ENCODE data around the gene ELOVL6. TPM values are rescaled to one million over a fixed set of nuclear protein-coding genes. Genes with fewer than 3 reads are reported as not detected.
"Not testable (repeated sequence)": the region's sequence is repeated elsewhere in the genome, so short reads cannot be mapped to it uniquely, and the experiment has no call there.

Gene ELOVL6
- total RNA-seq, 1 donor from 2014 or later = 3.6 TPM

GRCh38 chr4:110231869-110232268 lies 33.5 kb upstream of the ELOVL6 start:
- Histone ChIP-seq H3K4me3 (no peak overlapping the region), H3K27me3 (ENCODE audit: low read depth) (no peaks in the 10 kb centered on the region), H3K4me1 (no peaks in the 10 kb centered on the region), H3K27ac (no peak overlapping the region), H3K36me3 (no peaks in the 10 kb centered on the region), H3K9me3 (no peaks in the 10 kb centered on the region)
- DNase-seq (no peak), ATAC-seq (no peak)
- TF ChIP-seq, protein P1, sequence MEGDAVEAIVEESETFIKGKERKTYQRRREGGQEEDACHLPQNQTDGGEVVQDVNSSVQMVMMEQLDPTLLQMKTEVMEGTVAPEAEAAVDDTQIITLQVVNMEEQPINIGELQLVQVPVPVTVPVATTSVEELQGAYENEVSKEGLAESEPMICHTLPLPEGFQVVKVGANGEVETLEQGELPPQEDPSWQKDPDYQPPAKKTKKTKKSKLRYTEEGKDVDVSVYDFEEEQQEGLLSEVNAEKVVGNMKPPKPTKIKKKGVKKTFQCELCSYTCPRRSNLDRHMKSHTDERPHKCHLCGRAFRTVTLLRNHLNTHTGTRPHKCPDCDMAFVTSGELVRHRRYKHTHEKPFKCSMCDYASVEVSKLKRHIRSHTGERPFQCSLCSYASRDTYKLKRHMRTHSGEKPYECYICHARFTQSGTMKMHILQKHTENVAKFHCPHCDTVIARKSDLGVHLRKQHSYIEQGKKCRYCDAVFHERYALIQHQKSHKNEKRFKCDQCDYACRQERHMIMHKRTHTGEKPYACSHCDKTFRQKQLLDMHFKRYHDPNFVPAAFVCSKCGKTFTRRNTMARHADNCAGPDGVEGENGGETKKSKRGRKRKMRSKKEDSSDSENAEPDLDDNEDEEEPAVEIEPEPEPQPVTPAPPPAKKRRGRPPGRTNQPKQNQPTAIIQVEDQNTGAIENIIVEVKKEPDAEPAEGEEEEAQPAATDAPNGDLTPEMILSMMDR (IDR thresholded peaks at IDR 0.05) = no peak
- intact Hi-C loops (cut with DNase I) = no loop called here

DNA sequence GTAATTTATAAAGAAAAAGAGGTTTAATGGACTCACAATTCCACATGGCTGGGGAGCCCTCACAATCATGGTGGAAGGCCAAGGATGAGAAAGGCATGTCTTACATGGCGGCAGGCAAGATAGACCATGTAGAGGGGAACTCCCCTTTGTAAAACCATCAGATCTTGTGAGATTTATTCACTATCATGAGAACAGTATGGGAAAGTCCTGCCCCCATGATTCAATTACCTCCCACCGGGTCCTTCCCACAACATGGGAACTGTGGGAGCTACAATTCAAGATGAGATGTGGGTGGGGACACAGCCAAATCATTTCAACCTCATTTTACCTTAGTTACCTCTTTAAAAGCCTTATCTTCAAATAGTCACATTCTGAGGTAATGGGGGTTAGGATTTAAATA lies 30.9 kb upstream of the ELOVL6 start:
- intact Hi-C loops (cut with DNase I) = no loop called here
- DNase-seq = no peak
- Histone ChIP-seq H3K36me3 (no peaks in the 10 kb centered on the region), H3K4me1 (no peaks in the 10 kb centered on the region), H3K4me3 (no peak overlapping the region), H3K27ac (no peak overlapping the region), H3K9me3 (no peaks in the 10 kb centered on the region), H3K27me3 (ENCODE audit: low read depth) (no peaks in the 10 kb centered on the region)
- TF ChIP-seq, protein P1 (IDR thresholded peaks at IDR 0.05) = no peak
- no peak for ATAC-seq

DNA sequence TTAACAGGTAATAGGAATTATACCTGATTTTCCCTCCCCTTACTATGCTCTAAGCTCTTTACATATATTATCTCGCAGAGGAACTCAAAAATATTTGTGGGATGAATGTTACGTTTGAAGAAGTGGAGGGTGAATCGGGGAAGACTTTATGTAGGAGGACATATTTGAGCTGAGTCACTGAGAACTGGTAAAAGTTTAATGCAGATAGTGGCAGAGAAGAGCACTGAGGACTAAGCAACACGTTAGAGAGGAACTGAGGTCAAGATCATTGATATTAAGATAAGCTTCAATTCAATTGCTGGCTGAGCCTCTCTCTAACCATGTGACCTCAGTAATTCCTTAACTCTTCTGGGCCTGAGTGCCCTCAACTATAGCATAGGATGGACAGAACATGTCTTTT lies 26.4 kb upstream of the ELOVL6 start:
- no peaks in the 10 kb centered on the region for H3K27me3 ChIP-seq (ENCODE audit: low read depth)
- ATAC-seq = no peak
- intact Hi-C loops (cut with DNase I) = no loop called here
- no peaks in the 10 kb centered on the region for H3K4me1 ChIP-seq
- no peaks in the 10 kb centered on the region for H3K36me3 ChIP-seq
- no peak overlapping the region for H3K27ac ChIP-seq
- DNase-seq = no peak
- no peaks in the 10 kb centered on the region for H3K9me3 ChIP-seq
- H3K4me3 ChIP-seq = no peak overlapping the region
- TF ChIP-seq, protein P1 (IDR thresholded peaks at IDR 0.05) = no peak

DNA sequence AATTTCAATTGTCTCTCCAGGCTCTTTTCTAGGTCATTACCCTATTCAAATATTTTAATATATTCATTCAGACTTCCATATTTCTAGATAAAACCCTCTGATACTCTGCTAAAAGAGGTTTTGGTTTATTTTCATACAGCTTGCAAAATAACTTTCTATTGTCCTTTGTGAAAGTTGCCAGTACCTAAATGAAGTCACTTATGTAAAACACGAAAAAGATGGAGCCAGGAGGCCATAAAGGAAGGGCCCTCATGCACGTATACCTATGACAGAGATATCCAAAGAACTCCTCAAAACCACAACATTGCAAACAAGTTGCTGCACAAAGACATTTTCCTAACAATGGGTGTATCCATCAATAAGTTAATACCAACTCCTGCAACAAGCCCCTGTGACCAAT lies 25.7 kb upstream of the ELOVL6 start:
- intact Hi-C loops (cut with DNase I) = no loop called here
- H3K4me1 ChIP-seq = no peaks in the 10 kb centered on the region
- no peak overlapping the region for H3K4me3 ChIP-seq
- no peak for ATAC-seq
- peaks cover under 1% of the 10 kb centered on the region for H3K9me3 ChIP-seq
- no peaks in the 10 kb centered on the region for H3K27me3 ChIP-seq (ENCODE audit: low read depth)
- no peak overlapping the region for H3K27ac ChIP-seq
- DNase-seq = no peak
- TF ChIP-seq, protein P1 (IDR thresholded peaks at IDR 0.05) = no peak
- H3K36me3 ChIP-seq = no peaks in the 10 kb centered on the region

DNA sequence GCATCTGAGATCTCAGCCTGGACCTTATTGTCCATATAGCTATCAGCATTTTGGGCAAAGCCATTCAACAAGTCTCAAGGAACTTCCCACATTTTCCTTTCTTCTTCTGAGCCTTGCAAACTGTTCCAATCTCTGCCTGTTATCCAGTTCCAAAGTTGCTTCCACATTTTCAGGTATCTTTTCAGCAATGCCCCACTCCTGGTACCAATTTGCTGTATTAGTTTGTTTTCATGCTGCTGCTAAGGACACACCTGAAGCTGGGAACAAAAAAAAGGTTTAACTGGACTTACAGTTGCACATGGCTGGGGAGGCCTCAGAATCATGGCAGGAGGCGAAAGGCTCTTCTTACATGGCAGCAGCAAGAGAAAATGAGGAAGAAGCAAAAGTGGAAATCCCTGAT lies 20.5 kb upstream of the ELOVL6 start:
- not testable (repeated sequence) for ATAC-seq; H3K27ac ChIP-seq; H3K4me1 ChIP-seq; H3K36me3 ChIP-seq; H3K4me3 ChIP-seq; DNase-seq; H3K27me3 ChIP-seq (ENCODE audit: low read depth); H3K9me3 ChIP-seq
- intact Hi-C loops (cut with DNase I) = loop anchor here (10.0 kb wide), 1 partner anchor 174 kb away; no protein-coding TSS in a partner anchor

DNA sequence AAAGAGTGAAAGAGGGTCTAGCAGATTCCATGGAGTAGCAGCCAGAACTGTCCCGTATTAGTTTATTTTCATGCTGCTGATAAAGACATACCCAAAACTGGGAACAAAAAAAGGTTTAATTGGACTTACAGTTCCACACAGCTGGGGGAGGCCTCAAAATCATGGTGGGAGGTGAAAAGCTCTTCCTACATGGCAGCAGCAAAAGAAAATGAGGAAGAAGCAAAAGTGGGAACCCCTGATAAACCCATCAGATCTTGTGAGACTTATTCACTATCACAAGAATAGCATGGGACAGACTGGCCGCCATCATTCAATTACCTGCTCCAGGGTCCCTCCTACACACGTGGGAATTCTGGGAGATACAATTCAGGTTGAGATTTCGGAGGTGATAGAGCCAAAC lies 18.8 kb upstream of the ELOVL6 start:
- ATAC-seq; H3K4me1 ChIP-seq; H3K9me3 ChIP-seq; H3K4me3 ChIP-seq; H3K27me3 ChIP-seq (ENCODE audit: low read depth); DNase-seq; H3K27ac ChIP-seq; H3K36me3 ChIP-seq: not testable (repeated sequence)
- intact Hi-C loops (cut with DNase I) = loop anchor here (10.0 kb wide), 1 partner anchor 172 kb away; no protein-coding TSS in a partner anchor

GRCh38 chr4:110216129-110216528 lies 17.7 kb upstream of the ELOVL6 start:
- no peaks in the 10 kb centered on the region for H3K4me1 ChIP-seq
- no peaks in the 10 kb centered on the region for H3K36me3 ChIP-seq
- no peak for ATAC-seq
- H3K4me3 ChIP-seq = no peak overlapping the region
- intact Hi-C loops (cut with DNase I) = loop anchor here (10.0 kb wide), 1 partner anchor 171 kb away; no protein-coding TSS in a partner anchor
- no peaks in the 10 kb centered on the region for H3K27me3 ChIP-seq (ENCODE audit: low read depth)
- TF ChIP-seq, protein P1 (IDR thresholded peaks at IDR 0.05) = no peak
- H3K27ac ChIP-seq = no peak overlapping the region
- H3K9me3 ChIP-seq = peaks cover 5% of the 10 kb centered on the region
- DNase-seq = no peak
